SK-N-SH treated with all-trans-retinoic acid at 6 μM for 48 hours (cell line): ENCODE results near the gene GPR137B.

Experiments
- ATAC-seq: fragments of 200-7000 bp; cut with Tn5 transposase; 3 replicates; pipeline ENCODE4 v1.9.1; 2020; ENCODE audit warnings: mild to moderate bottlenecking, moderate library complexity
- ARNTL ChIP-seq: fragments of 450-650 bp; formaldehyde crosslinking; IDR thresholded peaks from 2 replicates; pipeline ENCODE4 v1.5.0; 2020; ENCODE audit warnings: low read depth, mild to moderate bottlenecking, moderate library complexity, borderline replicate concordance
- BACH2 ChIP-seq: fragments of 250-450 bp; sonication (Bioruptor Pico); IDR thresholded peaks from 2 replicates; pipeline ENCODE4 v1.9.0; 2021; ENCODE audit warnings: mild to moderate bottlenecking, borderline replicate concordance
- CREB5 ChIP-seq: fragments of 250-450 bp; sonication (Bioruptor Pico); IDR thresholded peaks from 2 replicates; pipeline ENCODE4 v1.5.1; 2020; ENCODE audit warnings: low read depth, mild to moderate bottlenecking, moderate library complexity
- CSRNP3 ChIP-seq: fragments of 250-450 bp; sonication (Bioruptor Pico); IDR thresholded peaks from 2 replicates; pipeline ENCODE4 v1.5.1; 2021; ENCODE audit warnings: mild to moderate bottlenecking, moderate library complexity
- ESRRG ChIP-seq: fragments of 250-450 bp; sonication (Bioruptor Pico); IDR thresholded peaks from 2 replicates; pipeline ENCODE4 v1.6.1; 2021; ENCODE audit warnings: mild to moderate bottlenecking
- GLIS3 ChIP-seq: fragments of 250-450 bp; sonication (Bioruptor Pico); IDR thresholded peaks from 2 replicates; pipeline ENCODE4 v1.5.0; 2020; ENCODE audit warnings: mild to moderate bottlenecking, moderate library complexity
- ISL1 ChIP-seq: fragments of 250-450 bp; sonication (Bioruptor Pico); IDR thresholded peaks from 2 replicates; pipeline ENCODE4 v2.1.2; 2022; ENCODE audit warnings: mild to moderate bottlenecking, moderate library complexity
- OSR1 ChIP-seq: fragments of 250-450 bp; sonication (Bioruptor Pico); IDR thresholded peaks from 2 replicates; pipeline ENCODE4 v1.8.0; 2022; ENCODE audit warnings: moderate library complexity, mild to moderate bottlenecking, inconsistent platforms
- PATZ1 ChIP-seq: fragments of 250-450 bp; sonication (Bioruptor Pico); IDR thresholded peaks from 2 replicates; pipeline ENCODE4 v1.8.0; 2020; ENCODE audit warnings: mild to moderate bottlenecking, moderate library complexity, borderline replicate concordance
- POU6F1 ChIP-seq: fragments of 250-450 bp; sonication (Bioruptor Pico); IDR thresholded peaks from 2 replicates; pipeline ENCODE4 v1.8.0; 2021; ENCODE audit warnings: low read depth, mild to moderate bottlenecking, moderate library complexity, borderline replicate concordance
- PPARA ChIP-seq: fragments of 250-450 bp; sonication (Bioruptor Pico); IDR thresholded peaks from 2 replicates; pipeline ENCODE4 v1.5.0; 2020; ENCODE audit warnings: mild to moderate bottlenecking, borderline replicate concordance
- RARB ChIP-seq: fragments of 250-450 bp; sonication (Bioruptor Pico); IDR thresholded peaks from 2 replicates; pipeline ENCODE4 v1.8.0; 2021; ENCODE audit warnings: mild to moderate bottlenecking, moderate library complexity
- SNAI2 ChIP-seq: fragments of 250-450 bp; sonication (Bioruptor Pico); IDR thresholded peaks from 2 replicates; pipeline ENCODE4 v1.5.0; 2020; ENCODE audit warnings: mild to moderate bottlenecking, moderate library complexity
- TOX ChIP-seq: fragments of 250-450 bp; sonication (Bioruptor Pico); IDR thresholded peaks from 2 replicates; pipeline ENCODE4 v1.8.0; 2021; ENCODE audit warnings: mild to moderate bottlenecking, moderate library complexity, borderline replicate concordance
- TSHZ2 ChIP-seq: fragments of 250-450 bp; sonication (Bioruptor Pico); IDR thresholded peaks from 2 replicates; pipeline ENCODE4 v1.5.0; 2020; ENCODE audit warnings: mild to moderate bottlenecking, moderate library complexity
- ZC3H10 ChIP-seq: fragments of 250-450 bp; sonication (Bioruptor Pico); IDR thresholded peaks from 2 replicates; pipeline ENCODE4 v1.5.1; 2021; ENCODE audit warnings: mild to moderate bottlenecking, moderate library complexity
- ZFP3 ChIP-seq: fragments of 250-450 bp; sonication (Bioruptor Pico); IDR thresholded peaks from 2 replicates; pipeline ENCODE4 v1.5.0; 2020; ENCODE audit warnings: mild to moderate bottlenecking, moderate library complexity
- ZNF70 ChIP-seq: fragments of 450-650 bp; formaldehyde crosslinking; IDR thresholded peaks from 2 replicates; pipeline ENCODE4 v1.5.0; 2020; ENCODE audit warnings: mild to moderate bottlenecking, moderate library complexity
- ZNF8 ChIP-seq: fragments of 450-650 bp; formaldehyde crosslinking; IDR thresholded peaks from 2 replicates; pipeline ENCODE4 v1.5.0; 2020; ENCODE audit warnings: mild to moderate bottlenecking, moderate library complexity

Gene GPR137B

GRCh38 chr1:236235116-236235515 is 92.8 kb downstream of the GPR137B start:
- TF ChIP-seq ZNF70 (no peak), PATZ1 (no peak), TOX (CRISPR knock-in tag) (no peak), SNAI2 (CRISPR knock-in tag) (no peak), ARNTL (CRISPR knock-in tag) (no peak)
- ATAC-seq, result no peak

- TF ChIP-seq SNAI2 (CRISPR knock-in tag), result no peak
- no peak for TF ChIP-seq PATZ1
- no peak for TF ChIP-seq TSHZ2 (CRISPR knock-in tag)
- no peak for TF ChIP-seq ISL1 (CRISPR knock-in tag)
- no peak for TF ChIP-seq ZC3H10
- TF ChIP-seq ZFP3, result no peak
- no peak for TF ChIP-seq CREB5
- no peak for TF ChIP-seq BACH2
- no peak for TF ChIP-seq ZNF8
- no peak for TF ChIP-seq TOX (CRISPR knock-in tag)
- TF ChIP-seq OSR1 (CRISPR knock-in tag), result no peak
- TF ChIP-seq POU6F1 (CRISPR knock-in tag), result no peak
- no peak for TF ChIP-seq CSRNP3
- no peak for ATAC-seq
Observed at GRCh38 chr1:236239092-236239585, 96.8 kb downstream of the GPR137B start.

- no peak for ATAC-seq
- TF ChIP-seq ESRRG (no peak), ISL1 (CRISPR knock-in tag) (no peak), GLIS3 (CRISPR knock-in tag) (no peak), ZNF70 (no peak), ARNTL (CRISPR knock-in tag) (no peak), TOX (CRISPR knock-in tag) (no peak), ZNF8 (no peak), RARB (CRISPR knock-in tag) (no peak), CSRNP3 (no peak), BACH2 (no peak), CREB5 (no peak), PPARA (CRISPR knock-in tag) (no peak), POU6F1 (CRISPR knock-in tag) (no peak)
Observed at GRCh38 chr1:236240675-236241074, 98.3 kb downstream of the GPR137B start.
